GM12864 (cell line): ENCODE data around the gene LRRC40.
A peak's percentile ranks its signal among the peaks of the same experiment; 100 is the strongest.
"Not testable (repeated sequence)": the region's sequence is repeated elsewhere in the genome, so short reads cannot be mapped to it uniquely, and the experiment has no call there.

Source experiments
- DNase-seq: peaks from one replicate; pipeline ENCODE4 v3.0.0-alpha.2; 2011; ENCODE audit warnings: low read depth
- H3K4me3 ChIP-seq: 2 replicates; pipeline ENCODE4 v1.5.1; 2011; ENCODE audit warnings: mild to moderate bottlenecking, low read depth, low read length, control low read depth
- CTCF ChIP-seq: IDR thresholded peaks from 2 replicates; pipeline ENCODE4 v1.5.1; 2011; ENCODE audit warnings: low read depth, mild to moderate bottlenecking, moderate library complexity, low read length, control low read depth, inconsistent platforms; ENCODE audit errors: missing control alignments

Gene LRRC40

GRCh38 chr1:70220015-70220414 is 14.6 kb upstream of the LRRC40 start:
- no peak for TF ChIP-seq CTCF
- no peak overlapping the region for H3K4me3 ChIP-seq
- DNase-seq, result no peak

GRCh38 chr1:70211541-70211940 is 6.2 kb upstream of the LRRC40 start:
- no peak for TF ChIP-seq CTCF

GRCh38 chr1:70210820-70211219 is 5.4 kb upstream of the LRRC40 start:
- H3K4me3 ChIP-seq, result no peak overlapping the region
- no peak for TF ChIP-seq CTCF
- DNase-seq, result no peak

More at GRCh38 chr1:70211541-70211940, 6.2 kb upstream of the LRRC40 start:
- H3K4me3 ChIP-seq, result no peak overlapping the region
- DNase-seq, result no peak

- H3K4me3 ChIP-seq, result no peak overlapping the region
- DNase-seq, result no peak
- no peak for TF ChIP-seq CTCF
Observed at GRCh38 chr1:70208292-70208691, 2.9 kb upstream of the LRRC40 start.

- TF ChIP-seq CTCF, result no peak
- DNase-seq, result no peak
- no peak overlapping the region for H3K4me3 ChIP-seq
Observed at GRCh38 chr1:70207492-70207891, 2.1 kb upstream of the LRRC40 start.

- not testable (repeated sequence) for DNase-seq
- peak overlapping the region; percentile 93 for H3K4me3 ChIP-seq
Observed at GRCh38 chr1:70206833-70207232, 1.5 kb upstream of the LRRC40 start.

GRCh38 chr1:70205071-70205433 is 327 bp downstream of the LRRC40 start:
- DNase-seq, result no peak
- peak overlapping the region; percentile 93 for H3K4me3 ChIP-seq
- TF ChIP-seq CTCF, result no peak

GRCh38 chr1:70204600-70204999 is 779 bp downstream of the LRRC40 start:
- peak overlapping the region; percentile 93 for H3K4me3 ChIP-seq
- no peak for TF ChIP-seq CTCF
- DNase-seq, result no peak
